Activated CD8-positive, alpha-beta memory T cell treated with anti-CD3 and anti-CD28 coated beads, Interleukin-2, amount 50 U/mL, for 1 hour (primary cell): Measurements from ENCODE around the gene TBX1.
A peak's percentile ranks its signal among the peaks of the same experiment; 100 is the strongest.
"Not testable (repeated sequence)": the region's sequence is repeated elsewhere in the genome, so short reads cannot be mapped to it uniquely, and the experiment has no call there.

Source experiments
- DNase-seq: peaks from one replicate; pipeline ENCODE4 v3.0.0-alpha.2; 2020; ENCODE audit errors: extremely low read depth

The TBX1 gene

GRCh38 chr22:19723232-19723982, 37.2 kb upstream of the TBX1 start, which contains the start of gene GP1BB:
Gene GP1BB, plus strand, starts transcription at chr22:19723539. Its CDS starts 31 bp downstream, at chr22:19723570.
- no peak for DNase-seq

GRCh38 chr22:19723983-19724827, 36.4 kb upstream of the TBX1 start:
- no peak for DNase-seq

GRCh38 chr22:19724927-19725661, 35.5 kb upstream of the TBX1 start:
- DNase-seq: no peak

- not testable (repeated sequence) for DNase-seq
These were observed 34.4 kb upstream of the TBX1 start for GRCh38 chr22:19726064-19726788.

GRCh38 chr22:19727310-19728150, 33.0 kb upstream of the TBX1 start:
- DNase-seq: no peak

GRCh38 chr22:19728271-19728670, 32.3 kb upstream of the TBX1 start:
- no peak for DNase-seq

GRCh38 chr22:19728836-19729235, 31.7 kb upstream of the TBX1 start:
- DNase-seq: no peak

- DNase-seq: no peak
These were observed 31.1 kb upstream of the TBX1 start for GRCh38 chr22:19729507-19729906.

GRCh38 chr22:19730198-19730597, 30.4 kb upstream of the TBX1 start:
- no peak for DNase-seq

GRCh38 chr22:19730655-19731360, 29.8 kb upstream of the TBX1 start:
- DNase-seq: peak; percentile 62

GRCh38 chr22:19731361-19732135, 29.0 kb upstream of the TBX1 start:
- no peak for DNase-seq

- DNase-seq: no peak
These were observed 28.0 kb upstream of the TBX1 start for GRCh38 chr22:19732403-19733113.

GRCh38 chr22:19733755-19734154, 26.8 kb upstream of the TBX1 start:
- DNase-seq: no peak

- DNase-seq: no peak
These were observed 26.4 kb upstream of the TBX1 start for GRCh38 chr22:19734163-19734562.

- DNase-seq: no peak
These were observed 25.7 kb upstream of the TBX1 start for GRCh38 chr22:19734837-19735382.

- DNase-seq: no peak
These were observed 24.7 kb upstream of the TBX1 start for GRCh38 chr22:19735665-19736510.
